Tibial nerve (tissue), 3 donors: ENCODE data around the gene KCTD11.

Experiments
- EP300 ChIP-seq, 2 donors: sonication (generic); formaldehyde crosslinking; IDR thresholded peaks; one replicate each; pipeline ENCODE4 v1.6.1; 2017; ENCODE audit warnings: antibody characterized with exemption in 2 of 2, mild to moderate bottlenecking in 1 of 2
- POLR2A ChIP-seq, 2 donors: fragments of 450-650 bp; IDR thresholded peaks; one replicate each; pipeline ENCODE4 v1.6.1; 2017; ENCODE audit warnings: antibody characterized with exemption in 2 of 2, mild to moderate bottlenecking in 2 of 2, moderate library complexity in 2 of 2

DNA sequence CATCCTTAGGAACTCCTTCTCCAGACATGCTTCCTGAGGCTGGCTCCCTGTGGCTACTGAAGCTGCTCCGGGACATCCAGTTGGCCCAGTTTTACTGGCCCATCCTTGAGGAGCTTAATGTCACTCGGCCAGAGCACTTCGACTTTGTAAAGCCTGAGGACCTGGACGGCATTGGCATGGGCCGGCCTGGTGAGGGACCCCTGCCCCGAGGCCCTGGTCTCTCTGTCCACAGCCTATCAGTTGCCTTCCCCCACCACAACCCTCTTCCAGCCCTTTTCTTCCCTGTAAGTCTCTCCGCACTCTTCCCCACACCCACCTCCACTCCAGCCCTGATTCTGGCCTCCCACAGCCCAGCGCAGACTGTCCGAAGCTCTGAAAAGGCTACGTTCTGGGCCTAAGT lies 30.9 kb downstream of the KCTD11 start:
- TF ChIP-seq EP300 (IDR thresholded peaks at IDR 0.05) (no peak), POLR2A (IDR thresholded peaks at IDR 0.05) (no peak)
